Measurements from ENCODE around the gene FSTL1. TPM values are rescaled to one million over a fixed set of nuclear protein-coding genes. Genes with fewer than 3 reads are reported as not detected.

Gene FSTL1
- total and polyA plus RNA-seq, 2 experiments from 2014 or later: 50.8 to 258 TPM

- DNase-seq (ENCODE audit: low spot score) (no peak), ATAC-seq (no peak)
- H3K36me3 Mint-ChIP-seq (ENCODE audit: low read depth): peaks cover 43% of the 10 kb centered on the region
- Histone ChIP-seq H3F3A (replicated peaks; ENCODE audit: low read depth) (no peaks in the 10 kb centered on the region), H3K4me1 (ENCODE audit: insufficient read depth) (no peaks in the 10 kb centered on the region), H3K79me2 (replicated peaks; ENCODE audit: insufficient read depth) (peaks cover 27% of the 10 kb centered on the region), H3K4me2 (no peak overlapping the region), H4K20me1 (replicated peaks; ENCODE audit: insufficient read depth) (peaks cover 23% of the 10 kb centered on the region), H2AFZ (no peak overlapping the region), H3K27ac (ENCODE audit: low read depth) (peak overlapping the region; percentile 36; the same call in 1 of the 2 replicates), H3K9me2 (ENCODE audit: insufficient read depth) (no peaks in the 10 kb centered on the region), H3K4me3 (no peak overlapping the region), H3K36me3 (ENCODE audit: insufficient read depth) (peaks cover 17% of the 10 kb centered on the region; the same call in 1 of the 2 replicates), H3K27me3 (ENCODE audit: insufficient read depth) (no peaks in the 10 kb centered on the region)
- no peak for TF ChIP-seq CREB1 (CRISPR knock-in tag; IDR thresholded peaks at IDR 0.05; ENCODE audit: low read depth)
- no peak for TF ChIP-seq POLR2AphosphoS5 (IDR thresholded peaks at IDR 0.05; ENCODE audit: low read depth)
- no peak for TF ChIP-seq EZH2 (IDR thresholded peaks at IDR 0.05; ENCODE audit: low read depth, unreplicated experiment)
- no peak for TF ChIP-seq JUNB (IDR thresholded peaks at IDR 0.05; ENCODE audit: unreplicated experiment)
- TF ChIP-seq REST (IDR thresholded peaks at IDR 0.05; ENCODE audit: unreplicated experiment): no peak
- TF ChIP-seq CTCF (conservative IDR thresholded peaks at IDR 0.05; ENCODE audit: low read depth in 2 of 2): no peak
- no peak for TF ChIP-seq NANOG (IDR thresholded peaks at IDR 0.05; ENCODE audit: borderline replicate concordance)
- no peak for TF ChIP-seq ZNF462 (CRISPR knock-in tag; IDR thresholded peaks at IDR 0.05)
- no peak for TF ChIP-seq ETS1 (IDR thresholded peaks at IDR 0.05)
- TF ChIP-seq ZNF331 (CRISPR knock-in tag; IDR thresholded peaks at IDR 0.05; ENCODE audit: low read depth): no peak
- TF ChIP-seq EZH2phosphoT487 (IDR thresholded peaks at IDR 0.05; ENCODE audit: unreplicated experiment): no peak
- no peak for TF ChIP-seq STAT1 (IDR thresholded peaks at IDR 0.05; ENCODE audit: unreplicated experiment)
- no peak for TF ChIP-seq ZNF114 (CRISPR knock-in tag; IDR thresholded peaks at IDR 0.05)
- peaks cover 4% of the 10 kb centered on the region for H3K27me3 Mint-ChIP-seq (ENCODE audit: insufficient read depth, low read depth, poor library complexity)
- H3K4me1 Mint-ChIP-seq: peaks cover 31% of the 10 kb centered on the region
- no peaks in the 10 kb centered on the region for H3K9me3 Mint-ChIP-seq
- no peak overlapping the region for H3K4me3 Mint-ChIP-seq
- no peak overlapping the region for H3K27ac Mint-ChIP-seq
Measured at GRCh38 chr3:120427201-120427600, 23.6 kb downstream of the FSTL1 start.

Data from GM23338 (cell line).